ENCODE measurements around the gene KNDC1. TPM values are rescaled to one million over a fixed set of nuclear protein-coding genes. Genes with fewer than 3 reads are reported as not detected.

Gene KNDC1
- total and polyA plus RNA-seq, 2 experiments from 2014 or later = 1.8 to 16.0 TPM

DNA sequence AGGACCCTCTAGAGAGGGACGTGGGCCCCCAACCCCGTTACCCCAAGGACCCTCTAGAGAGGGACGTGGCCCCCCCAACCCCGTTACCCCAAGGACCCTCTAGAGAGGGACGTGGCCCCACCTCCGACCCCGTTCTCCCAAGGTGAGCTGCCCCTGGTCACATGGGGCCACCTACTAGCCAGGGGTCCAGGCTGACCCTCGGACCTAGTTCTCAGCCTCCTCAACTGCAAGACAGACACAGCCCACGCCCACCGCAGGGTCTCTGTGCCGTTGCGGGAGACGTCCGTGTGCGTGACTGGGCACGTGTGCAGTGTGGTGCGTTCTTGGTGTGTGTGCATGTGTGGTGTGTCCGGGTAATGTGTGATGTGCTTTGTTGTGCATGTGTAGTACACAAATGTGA, 48.4 kb downstream of the KNDC1 start (continued):
- TF ChIP-seq REST (IDR thresholded peaks at IDR 0.05; ENCODE audit: unreplicated experiment) (no peak), EZH2phosphoT487 (IDR thresholded peaks at IDR 0.05; ENCODE audit: unreplicated experiment) (no peak), ZNF462 (CRISPR knock-in tag; IDR thresholded peaks at IDR 0.05) (no peak), POLR2AphosphoS5 (IDR thresholded peaks at IDR 0.05; ENCODE audit: low read depth) (no peak), CREB1 (CRISPR knock-in tag; IDR thresholded peaks at IDR 0.05; ENCODE audit: low read depth) (no peak), EZH2 (IDR thresholded peaks at IDR 0.05; ENCODE audit: low read depth, unreplicated experiment) (no peak), NANOG (IDR thresholded peaks at IDR 0.05; ENCODE audit: borderline replicate concordance) (no peak)

Data from GM23338 (cell line).